Testis (tissue), 2 donors: ENCODE data around the gene CRTAC1.

Experiments
- CTCF ChIP-seq, 3 experiments: fragments of 450-650 bp in 2 of 3; fragments of 200-600 bp in 1 of 3; sonication (generic) in 1 of 3; IDR thresholded peaks; one replicate each; pipeline ENCODE4 v1.5.1; 2016 to 2019; ENCODE audit warnings: antibody characterized with exemption in 3 of 3, mild to moderate bottlenecking in 2 of 3, moderate library complexity in 1 of 3
- POLR2A ChIP-seq: fragments of 450-650 bp; IDR thresholded peaks from one replicate; pipeline ENCODE4 v1.6.1; 2017; ENCODE audit warnings: antibody characterized with exemption, mild to moderate bottlenecking, moderate library complexity

DNA sequence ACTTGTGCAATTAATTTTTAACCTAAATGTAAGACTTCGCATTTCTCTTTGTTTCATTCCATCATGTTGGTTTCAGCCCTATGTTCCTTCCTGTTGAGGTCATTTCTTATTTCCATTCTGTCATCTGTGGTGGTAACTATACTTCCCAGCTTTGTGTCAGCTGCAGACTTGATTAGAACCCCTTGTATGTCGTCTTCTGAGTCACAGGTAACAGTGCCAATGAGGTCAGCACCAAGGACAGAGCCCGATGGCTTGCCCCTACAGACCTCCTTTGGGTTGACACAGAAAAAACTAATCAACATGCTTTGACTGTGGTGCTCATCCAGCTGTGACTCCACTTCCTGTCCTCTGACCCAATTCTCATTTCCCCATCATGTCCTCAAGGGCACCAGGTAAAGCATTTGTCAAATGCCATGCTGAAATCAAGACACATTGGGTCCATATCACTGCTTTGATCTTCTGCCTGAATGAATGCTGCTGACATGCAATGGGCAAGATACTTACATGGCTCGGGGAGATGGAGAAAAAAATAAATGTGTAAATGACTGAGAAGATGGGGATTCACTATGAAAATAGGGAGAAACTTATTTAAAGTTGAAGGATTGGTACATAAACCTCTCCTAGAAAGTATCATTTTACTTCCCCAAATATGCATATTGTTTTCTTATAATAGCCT, 25.6 kb upstream of the CRTAC1 start:
- no peak for TF ChIP-seq CTCF (IDR thresholded peaks at IDR 0.05)
- no peak for TF ChIP-seq POLR2A
